ENCODE data around the gene USH1G.
"Not testable (repeated sequence)": the region's sequence is repeated elsewhere in the genome, so short reads cannot be mapped to it uniquely, and the experiment has no call there.

The USH1G gene

GRCh38 chr17:74930535-74931036 lies 7.5 kb upstream of the USH1G start:
- DNase-seq (ENCODE audit: low spot score), result no peak

- DNase-seq (ENCODE audit: low spot score), result no peak
Observed at GRCh38 chr17:74928786-74929185, 5.7 kb upstream of the USH1G start.

GRCh38 chr17:74925242-74925641 lies 2.2 kb upstream of the USH1G start:
- no peak for DNase-seq (ENCODE audit: low spot score)

- DNase-seq (ENCODE audit: low spot score), result no peak
Observed at GRCh38 chr17:74924250-74924948, 1.3 kb upstream of the USH1G start, which contains the start of gene OTOP2. Gene OTOP2, plus strand, starts transcription at chr17:74924273. Its CDS starts 360 bp downstream, at chr17:74924633.

DNA sequence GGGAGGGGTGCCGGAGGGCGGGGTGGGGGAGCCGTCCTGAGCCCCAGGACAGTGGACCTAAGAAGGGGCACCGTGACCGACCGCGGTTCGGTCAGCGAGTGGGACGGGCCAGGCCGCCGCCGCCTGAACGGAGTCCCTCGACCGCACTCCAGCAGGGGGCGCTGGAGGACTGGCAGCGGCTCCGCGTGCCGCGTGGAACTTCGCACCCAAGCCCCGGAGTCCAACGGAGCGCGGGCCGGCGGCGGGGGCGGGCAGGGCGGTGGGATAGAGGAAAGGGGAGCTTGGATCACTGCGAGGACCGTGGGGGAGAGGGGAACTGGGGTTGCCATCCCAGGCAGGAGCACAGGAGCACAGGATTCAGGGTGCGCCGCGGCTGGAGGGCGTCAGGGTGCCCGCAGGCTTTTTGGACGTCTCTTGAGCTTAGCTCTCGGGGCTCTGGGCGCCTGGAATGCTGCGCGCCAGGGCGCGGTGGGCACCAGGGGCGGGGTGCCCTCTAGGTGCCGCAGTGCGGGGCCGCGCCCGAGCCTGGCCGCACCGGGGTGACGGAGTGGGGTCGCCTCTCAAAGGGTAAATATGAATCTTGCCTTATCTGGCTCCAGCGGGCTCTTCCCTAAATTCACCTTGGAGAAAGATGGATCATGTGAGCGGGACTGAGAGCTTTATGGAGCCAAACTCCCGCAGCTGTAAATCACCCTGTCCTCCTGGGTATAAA lies 639 bp upstream of the USH1G start:
- no peak for DNase-seq (ENCODE audit: low spot score)

- DNase-seq (ENCODE audit: low spot score), result no peak
Observed at GRCh38 chr17:74922172-74922571, 883 bp downstream of the USH1G start.

GRCh38 chr17:74921769-74922168 lies 1.3 kb downstream of the USH1G start:
- DNase-seq (ENCODE audit: low spot score), result no peak

- no peak for DNase-seq (ENCODE audit: low spot score)
Observed at GRCh38 chr17:74921026-74921681, 1.9 kb downstream of the USH1G start.

DNA sequence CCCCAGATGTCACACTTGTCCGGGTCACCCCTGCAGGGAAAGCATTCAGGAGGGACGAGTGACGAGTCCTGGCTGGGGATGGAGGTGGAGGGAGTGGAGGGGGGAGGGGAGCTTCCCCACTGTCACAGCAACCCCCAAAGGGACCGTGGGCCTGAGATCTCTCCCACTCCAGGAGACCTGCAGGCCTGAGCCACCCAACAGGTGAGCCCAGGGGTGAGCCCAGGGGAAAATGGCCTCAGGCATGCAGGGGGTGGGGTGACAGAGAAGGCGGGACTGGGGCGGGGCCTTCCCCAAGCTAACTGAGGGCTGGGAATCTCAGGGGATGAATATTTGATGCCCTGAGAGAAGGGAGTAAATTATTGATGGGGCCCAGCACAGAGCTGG lies 2.4 kb downstream of the USH1G start:
- DNase-seq (ENCODE audit: low spot score), result no peak

GRCh38 chr17:74920306-74920620 lies 2.8 kb downstream of the USH1G start:
- DNase-seq (ENCODE audit: low spot score), result no peak

- DNase-seq (ENCODE audit: low spot score), result no peak
Observed at GRCh38 chr17:74919440-74920305, 3.4 kb downstream of the USH1G start.

- DNase-seq (ENCODE audit: low spot score), result no peak
Observed at GRCh38 chr17:74918906-74919305, 4.1 kb downstream of the USH1G start.

GRCh38 chr17:74917430-74917829 lies 5.6 kb downstream of the USH1G start:
- DNase-seq (ENCODE audit: low spot score), result no peak

DNA sequence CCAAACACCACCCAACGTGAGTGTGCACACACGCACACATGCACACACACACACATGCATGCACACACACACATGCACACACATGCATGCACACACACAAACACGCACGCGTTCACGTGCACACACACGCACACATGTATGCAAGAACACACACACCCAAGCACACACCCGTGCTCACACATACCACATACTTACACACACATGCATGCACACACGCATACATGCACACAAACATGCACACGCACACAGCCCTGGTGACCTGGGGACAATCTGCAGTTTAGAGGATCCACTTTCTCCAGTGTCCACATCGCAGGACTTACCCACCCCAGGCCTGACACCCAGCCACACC lies 6.2 kb downstream of the USH1G start:
- DNase-seq (ENCODE audit: low spot score), result no peak

DNA sequence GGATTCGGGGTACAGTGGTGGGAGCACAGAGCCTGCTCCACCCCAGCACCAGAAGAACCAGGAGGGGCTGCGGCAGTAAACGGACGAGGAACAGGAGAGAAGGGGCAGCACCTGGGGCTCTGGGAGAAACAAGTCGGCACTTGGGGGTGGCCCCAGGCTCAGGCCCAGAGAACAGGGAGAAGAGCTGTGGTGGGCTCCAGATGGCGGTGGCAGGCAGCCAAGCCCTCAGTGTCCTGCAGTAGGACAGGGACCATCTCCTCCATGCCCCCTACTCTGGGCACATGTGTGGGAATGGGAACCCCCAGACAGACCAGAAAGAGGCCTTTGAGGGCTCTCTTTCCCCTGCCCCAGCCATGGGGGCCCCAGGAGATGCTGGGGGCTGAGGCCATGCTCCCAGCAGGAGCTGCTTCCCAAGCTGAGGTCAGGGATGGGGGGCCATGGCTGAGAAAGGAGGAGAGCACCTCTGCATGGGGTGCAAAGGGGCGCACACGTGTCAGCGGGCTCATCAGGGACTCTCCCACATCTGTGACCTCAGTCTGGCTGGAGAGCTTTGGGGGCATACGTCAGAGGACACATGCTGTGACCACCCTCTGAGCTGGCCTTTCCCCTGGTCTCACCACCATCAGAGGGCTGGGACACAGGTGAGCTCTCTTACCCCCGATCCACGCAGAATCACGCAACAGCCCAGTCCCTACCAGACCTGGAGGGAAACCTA lies 6.8 kb downstream of the USH1G start:
- DNase-seq (ENCODE audit: low spot score), result no peak

DNA sequence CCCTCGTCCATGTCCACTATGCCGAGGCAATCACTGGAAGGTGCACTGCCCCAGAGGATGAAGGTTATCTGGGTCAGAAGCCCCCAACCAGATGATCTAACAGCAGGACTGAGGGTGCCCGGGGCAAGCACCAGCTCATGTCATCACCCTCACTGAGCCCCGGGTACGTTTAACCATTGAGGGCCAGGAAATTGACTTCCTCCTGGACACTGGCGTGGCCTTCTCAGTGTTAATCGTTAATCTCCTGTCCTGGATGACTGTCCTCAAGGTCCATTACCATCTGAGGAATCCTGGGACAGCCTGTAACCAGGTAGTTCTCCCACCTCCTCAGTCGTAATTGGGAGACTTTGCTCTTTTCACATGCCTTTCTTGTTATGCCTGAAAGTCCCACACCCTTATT lies 11.6 kb downstream of the USH1G start:
- DNase-seq (ENCODE audit: low spot score), result not testable (repeated sequence)

- DNase-seq (ENCODE audit: low spot score), result not testable (repeated sequence)
Observed at GRCh38 chr17:74909097-74909496, 14.0 kb downstream of the USH1G start.

DNA sequence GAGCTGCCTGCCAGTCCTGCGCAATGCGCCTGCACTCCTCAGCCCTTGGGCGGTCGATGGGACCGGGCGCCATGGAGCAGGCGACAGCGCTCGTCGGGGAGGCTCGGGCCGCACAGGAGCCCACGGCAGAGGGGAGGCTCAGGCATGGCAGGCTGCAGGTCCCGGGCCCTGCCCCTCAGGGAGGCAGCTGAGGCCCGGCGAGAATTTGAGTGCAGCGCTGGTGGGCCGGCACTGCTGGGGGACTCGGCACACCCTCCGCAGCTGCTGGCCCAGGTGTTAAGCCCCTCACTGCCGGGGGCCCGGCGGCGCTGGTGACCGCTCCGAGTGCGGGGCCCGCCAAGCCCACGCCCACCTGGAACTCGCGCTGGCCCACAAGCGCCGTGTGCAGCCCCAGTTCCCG lies 16.0 kb downstream of the USH1G start:
- no peak for DNase-seq (ENCODE audit: low spot score)

GRCh38 chr17:74906214-74906793 lies 16.8 kb downstream of the USH1G start:
- not testable (repeated sequence) for DNase-seq (ENCODE audit: low spot score)

DNA sequence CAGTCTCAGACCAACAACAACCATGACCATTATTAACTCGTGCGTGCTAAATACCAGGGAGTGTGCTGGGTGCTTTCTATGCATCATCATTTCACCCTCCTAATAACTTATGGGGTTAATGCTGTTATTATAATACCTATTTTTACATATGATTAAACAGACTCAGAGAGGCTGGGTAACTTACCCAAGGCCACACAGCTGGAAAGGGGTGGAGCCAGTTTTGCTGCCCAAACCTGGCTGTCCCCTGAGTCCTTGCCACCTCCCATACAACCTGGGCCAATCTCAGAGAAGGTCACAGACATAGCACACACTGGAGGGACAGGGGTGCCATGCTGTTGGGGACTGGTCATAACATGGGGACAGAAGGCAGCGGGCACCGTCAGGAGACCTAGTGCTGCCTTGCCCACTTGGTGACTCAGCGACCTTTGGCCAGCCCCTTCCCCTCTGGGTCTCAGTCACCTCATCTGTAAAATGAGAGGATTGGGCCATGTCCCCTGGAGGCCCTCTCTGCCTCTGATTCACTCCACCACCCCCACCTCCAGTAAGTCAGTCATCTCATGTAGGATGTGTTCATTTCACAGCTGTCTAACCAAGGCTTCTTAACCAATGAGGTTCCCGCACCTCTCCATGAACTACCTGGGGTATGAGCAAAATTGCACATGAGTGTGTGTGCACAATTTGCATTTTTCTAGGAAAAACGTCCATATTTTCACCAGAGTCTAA lies 18.2 kb downstream of the USH1G start:
- no peak for DNase-seq (ENCODE audit: low spot score)

GRCh38 chr17:74903671-74904070 lies 19.4 kb downstream of the USH1G start:
- no peak for DNase-seq (ENCODE audit: low spot score)

Measured in RKO (cell line).